GM23338 (cell line): Measurements from ENCODE around the gene BICDL2.

ENCODE experiments used
- CTCF ChIP-seq, 2 experiments: fragments of 200-600 bp in 1 of 2; sonication (generic) in 1 of 2; conservative IDR thresholded peaks; 2 replicates each; pipeline versions ENCODE4 v1.5.1 to v1.6.1; 2016 to 2017; ENCODE audit warnings: antibody characterized with exemption in 2 of 2, low read depth in 2 of 2, mild to moderate bottlenecking in 2 of 2, moderate library complexity in 1 of 2
- EZH2 ChIP-seq: fragments of 200-600 bp; sonication (generic); IDR thresholded peaks from one replicate; pipeline ENCODE4 v1.8.0; 2017; ENCODE audit warnings: antibody characterized with exemption, mild to moderate bottlenecking, low read depth; ENCODE audit not compliant: unreplicated experiment
- REST ChIP-seq: IDR thresholded peaks from one replicate; pipeline ENCODE4 v1.6.1; 2018; ENCODE audit warnings: antibody characterized with exemption; ENCODE audit not compliant: unreplicated experiment

GRCh38 chr16:3013491-3013951 lies 23.2 kb downstream of the BICDL2 start:
- peak; percentile 35 to 46 for TF ChIP-seq CTCF (conservative IDR thresholded peaks at IDR 0.05; ENCODE audit: low read depth in 2 of 2)
- TF ChIP-seq REST = no peak
- TF ChIP-seq EZH2 = no peak
